ENCODE results near the gene FOXE1. TPM values are rescaled to one million over a fixed set of nuclear protein-coding genes. Genes with fewer than 3 reads are reported as not detected.
A peak's percentile ranks its signal among the peaks of the same experiment; 100 is the strongest.

FOXE1 gene
- total RNA-seq, 1 experiment from 2014 or later: not detected

DNA sequence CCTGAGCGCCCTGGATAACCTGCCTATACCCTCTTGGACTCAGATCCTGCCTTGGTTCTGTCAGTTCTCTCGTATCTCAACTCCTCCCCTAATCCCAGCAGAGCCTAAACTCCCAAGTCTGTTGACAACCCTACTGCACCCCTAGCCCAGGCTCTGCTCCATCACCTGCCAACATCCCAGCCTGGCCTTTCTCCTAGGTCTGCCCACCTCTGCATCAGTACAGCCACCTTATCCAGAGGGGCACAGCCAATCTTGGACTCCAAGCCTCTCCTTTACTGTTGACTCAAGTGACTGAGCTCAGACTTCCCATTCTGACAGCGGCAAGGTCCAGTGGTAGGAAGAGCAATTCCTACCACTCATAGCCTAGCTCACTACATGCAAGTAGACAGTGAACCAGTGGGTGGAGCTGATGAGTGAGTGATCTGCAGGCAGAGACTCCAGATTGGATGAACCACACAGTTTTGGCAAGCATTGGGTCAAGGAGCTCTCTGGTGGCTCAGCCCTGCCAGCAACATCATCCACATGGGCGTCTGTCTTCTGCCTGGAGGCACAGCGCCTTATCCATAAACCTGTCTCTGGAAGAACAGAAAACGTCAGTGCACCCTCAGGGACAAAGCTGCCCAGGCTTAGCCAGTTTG lies 42.8 kb downstream of the FOXE1 start:
- Histone ChIP-seq H3K9me3 (ENCODE audit: control insufficient read depth, low read depth, low read length) (no peaks in the 10 kb centered on the region), H3K4me1 (ENCODE audit: insufficient read depth, low read length) (no peaks in the 10 kb centered on the region), H3K4me2 (ENCODE audit: insufficient read depth, insufficient read length, low read length) (no peak overlapping the region), H3T11ph (ENCODE audit: low read length) (no peak overlapping the region), H3K14ac (ENCODE audit: insufficient read depth, low read length) (no peak overlapping the region), H2BK120ac (ENCODE audit: low read depth, low read length, poor library complexity, severe bottlenecking) (no peak overlapping the region), H4K5ac (ENCODE audit: insufficient read length, low read depth, low read length) (no peak overlapping the region), H4K20me1 (ENCODE audit: control insufficient read depth, insufficient read depth, insufficient read length) (no peaks in the 10 kb centered on the region), H3K27ac (ENCODE audit: insufficient read length, low read depth, low read length) (no peak overlapping the region), H3K23ac (ENCODE audit: insufficient read length, low read depth, low read length) (no peak overlapping the region), H2BK12ac (ENCODE audit: insufficient read length, low read depth, low read length) (no peak overlapping the region), H2AFZ (ENCODE audit: low read length) (no peak overlapping the region), H3K18ac (ENCODE audit: insufficient read length, low read depth, low read length) (no peak overlapping the region), H3K56ac (ENCODE audit: insufficient read length, low read depth, low read length) (no peak overlapping the region), H2BK20ac (ENCODE audit: low read depth, low read length, poor library complexity, severe bottlenecking) (no peak overlapping the region), H4K8ac (replicated peaks; ENCODE audit: insufficient read length, low read depth, low read length) (no peak overlapping the region), H2AK5ac (ENCODE audit: insufficient read length, low read length) (no peak overlapping the region), H3K79me2 (ENCODE audit: insufficient read depth, low read length) (no peaks in the 10 kb centered on the region), H3K79me1 (ENCODE audit: insufficient read depth, low read depth, low read length, poor library complexity, severe bottlenecking) (no peaks in the 10 kb centered on the region), H2BK15ac (ENCODE audit: low read depth, low read length) (no peak overlapping the region), H2BK5ac (ENCODE audit: insufficient read length, low read length) (no peak overlapping the region), H3K4ac (ENCODE audit: low read depth, low read length) (no peak overlapping the region), H3K23me2 (ENCODE audit: insufficient read length, low read depth, low read length, poor library complexity, severe bottlenecking) (no peaks in the 10 kb centered on the region), H4K91ac (ENCODE audit: insufficient read length, low read depth, low read length) (no peak overlapping the region), H3K27me3 (ENCODE audit: insufficient read depth, low read length) (no peaks in the 10 kb centered on the region), H3K9ac (ENCODE audit: extremely low read depth, insufficient read length, low read length) (no peak overlapping the region)
- peaks cover 0 to under 1% of the 10 kb centered on the region in 2 experiments; a peak in 1 of 4 replicates for H3K4me1 Mint-ChIP-seq
- H3K9me3 Mint-ChIP-seq: peaks cover 0 to 3% of the 10 kb centered on the region in 2 experiments; a peak in 1 of 5 replicates
- no peak overlapping the region for H3K4me3 Mint-ChIP-seq
- peak; percentile 58 for TF ChIP-seq CTCF (conservative IDR thresholded peaks at IDR 0.05)
- no peaks in the 10 kb centered on the region for H3K36me3 Mint-ChIP-seq (ENCODE audit: insufficient read depth in 1 of 3, low read depth in 3 of 3)
- peaks cover 35% of the 10 kb centered on the region for H3K27me3 Mint-ChIP-seq (ENCODE audit: low read depth)
- no peak overlapping the region for H3K27ac Mint-ChIP-seq
- peak; percentile 81 for DNase-seq
- no CpG with 5 or more reads among the region's 6 CpGs for WGBS (ENCODE audit: extremely low coverage, insufficient read length, low lambda C conversion rate)
